GM23338 (cell line): ENCODE measurements around the gene PRUNE2. TPM values are rescaled to one million over a fixed set of nuclear protein-coding genes. Genes with fewer than 3 reads are reported as not detected.

Experiments used
- ATAC-seq: fragments of 200-7000 bp; cut with Tn5 transposase; 3 replicates; pipeline ENCODE4 v1.9.1; 2020
- DNase-seq: peaks from one replicate; pipeline ENCODE4 v3.0.0-alpha.2; 2015; ENCODE audit warnings: low spot score
- H2AFZ ChIP-seq: fragments of 200-600 bp; sonication (generic); 2 replicates; pipeline ENCODE4 v1.8.0; 2016; ENCODE audit warnings: antibody characterized with exemption, mild to moderate bottlenecking, moderate library complexity
- H3F3A ChIP-seq: fragments of 200-600 bp; sonication (generic); replicated peaks from 2 replicates; pipeline ENCODE4 v1.8.0; 2017; ENCODE audit warnings: antibody characterized with exemption, mixed run types, low read depth
- H3K27ac ChIP-seq: fragments of 200-600 bp; sonication (generic); 2 replicates; pipeline ENCODE4 v1.6.1; 2016; ENCODE audit warnings: low read depth
- H3K27me3 ChIP-seq: fragments of 200-600 bp; sonication (generic); 2 replicates; pipeline ENCODE4 v1.8.0; 2016; ENCODE audit warnings: mild to moderate bottlenecking, mixed run types, moderate library complexity; ENCODE audit not compliant: insufficient read depth
- H3K36me3 ChIP-seq: fragments of 200-600 bp; sonication (generic); 2 replicates; pipeline ENCODE4 v1.8.0; 2016; ENCODE audit warnings: mild to moderate bottlenecking; ENCODE audit not compliant: insufficient read depth
- H3K4me1 ChIP-seq: fragments of 200-600 bp; sonication (generic); 2 replicates; pipeline ENCODE4 v1.8.0; 2016; ENCODE audit warnings: mild to moderate bottlenecking, moderate library complexity; ENCODE audit not compliant: insufficient read depth
- H3K4me2 ChIP-seq: fragments of 200-600 bp; sonication (generic); 2 replicates; pipeline ENCODE4 v1.7.1; 2017; ENCODE audit warnings: mixed run types
- H3K4me3 ChIP-seq: fragments of 200-600 bp; sonication (generic); 2 replicates; pipeline ENCODE4 v1.6.1; 2016; ENCODE audit warnings: mixed run types
- H3K79me2 ChIP-seq: fragments of 200-600 bp; sonication (generic); replicated peaks from 2 replicates; pipeline ENCODE4 v1.8.0; 2017; ENCODE audit warnings: mild to moderate bottlenecking; ENCODE audit not compliant: insufficient read depth
- H3K9me2 ChIP-seq: fragments of 200-600 bp; sonication (generic); 2 replicates; pipeline ENCODE4 v1.8.0; 2017; ENCODE audit not compliant: insufficient read depth
- H4K20me1 ChIP-seq: fragments of 200-600 bp; sonication (generic); replicated peaks from 2 replicates; pipeline ENCODE4 v1.8.0; 2017; ENCODE audit warnings: mild to moderate bottlenecking; ENCODE audit not compliant: insufficient read depth
- H3K27ac Mint-ChIP-seq: 2 replicates; pipeline ENCODE4 v1.8.0; 2020; ENCODE audit warnings: inconsistent platforms, mild to moderate bottlenecking, moderate library complexity, mixed read lengths
- H3K27me3 Mint-ChIP-seq: 3 replicates; pipeline ENCODE4 v1.8.0; 2022; ENCODE audit warnings: low read depth, mild to moderate bottlenecking, moderate library complexity, mixed read lengths, inconsistent platforms; ENCODE audit not compliant: insufficient read depth, poor library complexity
- H3K36me3 Mint-ChIP-seq: 3 replicates; pipeline ENCODE4 v1.8.0; 2021; ENCODE audit warnings: low read depth, mild to moderate bottlenecking, inconsistent platforms, moderate library complexity, mixed read lengths
- H3K4me1 Mint-ChIP-seq: 3 replicates; pipeline ENCODE4 v1.8.0; 2020; ENCODE audit warnings: mild to moderate bottlenecking, inconsistent platforms, mixed read lengths
- H3K4me3 Mint-ChIP-seq: 3 replicates; pipeline ENCODE4 v1.8.0; 2021; ENCODE audit warnings: moderate library complexity, mild to moderate bottlenecking, inconsistent platforms, mixed read lengths
- H3K9me3 Mint-ChIP-seq: 3 replicates; pipeline ENCODE4 v1.8.0; 2020; ENCODE audit warnings: moderate library complexity, mild to moderate bottlenecking, inconsistent platforms, mixed read lengths
- CREB1 ChIP-seq: fragments of 250-450 bp; sonication (Bioruptor Pico); IDR thresholded peaks from 2 replicates; pipeline ENCODE4 v1.5.0; 2020; ENCODE audit warnings: low read depth, mild to moderate bottlenecking, moderate library complexity
- CTCF ChIP-seq, 2 experiments: fragments of 200-600 bp in 1 of 2; sonication (generic) in 1 of 2; conservative IDR thresholded peaks; 2 replicates each; pipeline versions ENCODE4 v1.5.1 to v1.6.1; 2016 to 2017; ENCODE audit warnings: antibody characterized with exemption in 2 of 2, low read depth in 2 of 2, mild to moderate bottlenecking in 2 of 2, moderate library complexity in 1 of 2
- ETS1 ChIP-seq: IDR thresholded peaks from 2 replicates; pipeline ENCODE4 v1.6.1; 2016; ENCODE audit warnings: antibody characterized with exemption
- EZH2 ChIP-seq: fragments of 200-600 bp; sonication (generic); IDR thresholded peaks from one replicate; pipeline ENCODE4 v1.8.0; 2017; ENCODE audit warnings: antibody characterized with exemption, mild to moderate bottlenecking, low read depth; ENCODE audit not compliant: unreplicated experiment
- EZH2phosphoT487 ChIP-seq: fragments of 200-600 bp; sonication (generic); IDR thresholded peaks from one replicate; pipeline ENCODE4 v1.8.1; 2018; ENCODE audit warnings: antibody characterized with exemption; ENCODE audit not compliant: unreplicated experiment
- JUNB ChIP-seq: IDR thresholded peaks from one replicate; pipeline ENCODE4 v1.6.1; 2016; ENCODE audit warnings: antibody characterized with exemption; ENCODE audit not compliant: unreplicated experiment
- NANOG ChIP-seq: IDR thresholded peaks from 2 replicates; pipeline ENCODE4 v1.6.1; 2016; ENCODE audit warnings: antibody characterized with exemption, borderline replicate concordance
- POLR2AphosphoS5 ChIP-seq: IDR thresholded peaks from 2 replicates; pipeline ENCODE4 v1.6.1; 2016; ENCODE audit warnings: antibody characterized with exemption, low read depth
- REST ChIP-seq: IDR thresholded peaks from one replicate; pipeline ENCODE4 v1.6.1; 2018; ENCODE audit warnings: antibody characterized with exemption; ENCODE audit not compliant: unreplicated experiment
- ZNF114 ChIP-seq: fragments of 250-450 bp; sonication (Bioruptor Pico); IDR thresholded peaks from 2 replicates; pipeline ENCODE4 v1.5.0; 2020; ENCODE audit warnings: mild to moderate bottlenecking, moderate library complexity
- ZNF331 ChIP-seq: fragments of 250-450 bp; sonication (Bioruptor Pico); IDR thresholded peaks from 2 replicates; pipeline ENCODE4 v1.5.0; 2020; ENCODE audit warnings: low read depth, mild to moderate bottlenecking, moderate library complexity
- polyA plus RNA-seq: library from polyadenylated mRNA; unstranded; fragments of >200 nt; fragmentation: Nextera tagmentation; extraction: Ambion mirVana; gene quantifications from 2 replicates; pipeline ENCODE4 v1.2.1, GENCODE V29; 2016
- total RNA-seq: library from RNA; depleted of rRNA; stranded (reverse); fragments of >200 nt; shearing (Covaris generic); gene quantifications from 2 replicates; pipeline ENCODE4 v1.2.3, GENCODE V29; 2014

Gene PRUNE2
- total and polyA plus RNA-seq, 2 experiments from 2014 or later: 10.6 to 26.5 TPM

- Histone ChIP-seq H3K36me3 (no peaks in the 10 kb centered on the region), H3K27ac (no peak overlapping the region), H3K4me3 (no peak overlapping the region), H3K4me1 (peaks cover 18% of the 10 kb centered on the region), H4K20me1 (no peaks in the 10 kb centered on the region), H3K4me2 (no peak overlapping the region), H3K27me3 (no peaks in the 10 kb centered on the region), H3F3A (0 out of 2 replicates have a peak, but pooled peaks cover 3% of the 10 kb centered on the region), H2AFZ (no peak overlapping the region), H3K79me2 (no peaks in the 10 kb centered on the region), H3K9me2 (peaks cover 14% of the 10 kb centered on the region)
- TF ChIP-seq CREB1 (CRISPR knock-in tag) (no peak), JUNB (no peak), POLR2AphosphoS5 (no peak), ETS1 (no peak)
- Mint-ChIP-seq H3K27me3 (no peaks in the 10 kb centered on the region), H3K36me3 (no peaks in the 10 kb centered on the region), H3K4me3 (no peak overlapping the region), H3K9me3 (no peaks in the 10 kb centered on the region; the same call in 2 of the 3 replicates), H3K4me1 (peaks cover 23% of the 10 kb centered on the region), H3K27ac (no peak overlapping the region)
- DNase-seq: no peak
- ATAC-seq: no peak
Observed at GRCh38 chr9:76588316-76588715, 317.6 kb downstream of the PRUNE2 start.

- no peak overlapping the region for H3K4me2 ChIP-seq
- no peaks in the 10 kb centered on the region for H3F3A ChIP-seq
- H3K4me1 ChIP-seq: peaks cover 1% of the 10 kb centered on the region; the same call in 1 of the 2 replicates
- no peaks in the 10 kb centered on the region for H3K27me3 ChIP-seq
- peaks cover 14% of the 10 kb centered on the region for H3K9me2 ChIP-seq
- H4K20me1 ChIP-seq: no peaks in the 10 kb centered on the region
- no peak overlapping the region for H3K4me3 ChIP-seq
- ATAC-seq (no peak), DNase-seq (no peak)
- H3K27ac Mint-ChIP-seq: no peak overlapping the region
- no peak for TF ChIP-seq EZH2phosphoT487
- no peak for TF ChIP-seq ZNF331 (CRISPR knock-in tag)
- no peak for TF ChIP-seq JUNB
- TF ChIP-seq ZNF114: no peak
- TF ChIP-seq CREB1 (CRISPR knock-in tag): no peak
- TF ChIP-seq NANOG: no peak
- no peak for TF ChIP-seq POLR2AphosphoS5
- TF ChIP-seq EZH2: no peak
- TF ChIP-seq CTCF (conservative IDR thresholded peaks at IDR 0.05; ENCODE audit: low read depth in 2 of 2): no peak
- TF ChIP-seq REST: no peak
- no peaks in the 10 kb centered on the region for H3K36me3 ChIP-seq
- H3K4me3 Mint-ChIP-seq: no peak overlapping the region
- H2AFZ ChIP-seq: 0 out of 2 replicates have a peak overlapping the region, but pooled peaks have one; percentile 38
- H3K27ac ChIP-seq: no peak overlapping the region
- H3K4me1 Mint-ChIP-seq: peaks cover 6% of the 10 kb centered on the region; the same call in 2 of the 3 replicates
- H3K27me3 Mint-ChIP-seq: no peaks in the 10 kb centered on the region
- H3K79me2 ChIP-seq: no peaks in the 10 kb centered on the region
- no peaks in the 10 kb centered on the region; the same call in 2 of the 3 replicates for H3K9me3 Mint-ChIP-seq
- no peaks in the 10 kb centered on the region for H3K36me3 Mint-ChIP-seq
Observed at GRCh38 chr9:76586390-76587314, 319.3 kb downstream of the PRUNE2 start.
